Osteoblast (primary cell): ENCODE data around the gene DNMT3A. TPM values are rescaled to one million over a fixed set of nuclear protein-coding genes. Genes with fewer than 3 reads are reported as not detected.
A peak's percentile ranks its signal among the peaks of the same experiment; 100 is the strongest.

Source experiments
- DNase-seq: peaks from one replicate; pipeline ENCODE4 v3.0.0; 2011; ENCODE audit warnings: low spot score, mixed read lengths; ENCODE audit not compliant: insufficient read length; ENCODE audit errors: missing footprints
- H2AFZ ChIP-seq: 2 replicates; pipeline ENCODE4 v1.6.0; 2011; ENCODE audit warnings: mild to moderate bottlenecking, low read length
- H3K27ac ChIP-seq: 2 replicates; pipeline ENCODE4 v1.5.1; 2011; ENCODE audit warnings: mild to moderate bottlenecking, low read depth, low read length, moderate library complexity
- H3K27me3 ChIP-seq: 2 replicates; pipeline ENCODE4 v1.6.0; 2012; ENCODE audit warnings: mild to moderate bottlenecking, control low read depth, inconsistent platforms, low read length, moderate library complexity; ENCODE audit not compliant: insufficient read depth
- H3K36me3 ChIP-seq: 2 replicates; pipeline ENCODE4 v1.5.1; 2011; ENCODE audit warnings: mild to moderate bottlenecking, low read length, control low read depth, moderate library complexity; ENCODE audit not compliant: insufficient read depth
- H3K4me1 ChIP-seq: 2 replicates; pipeline ENCODE4 v1.5.1; 2011; ENCODE audit warnings: mild to moderate bottlenecking, low read length, control low read depth, moderate library complexity; ENCODE audit not compliant: insufficient read depth
- H3K4me2 ChIP-seq: 2 replicates; pipeline ENCODE4 v1.6.0; 2011; ENCODE audit warnings: mild to moderate bottlenecking, low read length; ENCODE audit not compliant: insufficient read depth
- H3K4me3 ChIP-seq: fragments of 200-600 bp; sonication (generic); 3 replicates; pipeline ENCODE4 v1.5.1; 2012; ENCODE audit warnings: mild to moderate bottlenecking, low read length, inconsistent platforms; ENCODE audit not compliant: insufficient read depth
- H3K79me2 ChIP-seq: 2 replicates; pipeline ENCODE4 v1.6.0; 2012; ENCODE audit warnings: mild to moderate bottlenecking, low read length, control low read depth, inconsistent platforms; ENCODE audit not compliant: insufficient read depth
- H3K9me3 ChIP-seq: 2 replicates; pipeline ENCODE4 v1.5.1; 2011; ENCODE audit warnings: low read depth, low read length, control low read depth
- H4K20me1 ChIP-seq: 2 replicates; pipeline ENCODE4 v1.6.0; 2012; ENCODE audit warnings: mild to moderate bottlenecking, low read length, control low read depth; ENCODE audit not compliant: insufficient read depth
- total RNA-seq: library from RNA; depleted of rRNA; stranded (reverse); fragments of >200 nt; gene quantifications from 2 replicates; pipeline ENCODE4 v1.2.3, GENCODE V29; 2012
- TF ChIP-seq, protein P1 (sequence below): IDR thresholded peaks from 2 replicates; pipeline ENCODE4 v1.5.1; 2011; ENCODE audit warnings: mild to moderate bottlenecking, low read depth, low read length, moderate library complexity; ENCODE audit errors: extremely low read depth

Gene DNMT3A
- total RNA-seq, 1 donor = 18.5 TPM

- Histone ChIP-seq H3K4me1 (peaks cover 27% of the 10 kb centered on the region), H3K27ac (no peak overlapping the region), H3K36me3 (peaks cover 22% of the 10 kb centered on the region), H3K27me3 (no peaks in the 10 kb centered on the region), H3K79me2 (no peaks in the 10 kb centered on the region), H3K9me3 (no peaks in the 10 kb centered on the region), H3K4me3 (no peak overlapping the region), H2AFZ (no peak overlapping the region), H4K20me1 (no peaks in the 10 kb centered on the region), H3K4me2 (no peak overlapping the region)
- peak; percentile 29 for DNase-seq
- TF ChIP-seq, protein P1, sequence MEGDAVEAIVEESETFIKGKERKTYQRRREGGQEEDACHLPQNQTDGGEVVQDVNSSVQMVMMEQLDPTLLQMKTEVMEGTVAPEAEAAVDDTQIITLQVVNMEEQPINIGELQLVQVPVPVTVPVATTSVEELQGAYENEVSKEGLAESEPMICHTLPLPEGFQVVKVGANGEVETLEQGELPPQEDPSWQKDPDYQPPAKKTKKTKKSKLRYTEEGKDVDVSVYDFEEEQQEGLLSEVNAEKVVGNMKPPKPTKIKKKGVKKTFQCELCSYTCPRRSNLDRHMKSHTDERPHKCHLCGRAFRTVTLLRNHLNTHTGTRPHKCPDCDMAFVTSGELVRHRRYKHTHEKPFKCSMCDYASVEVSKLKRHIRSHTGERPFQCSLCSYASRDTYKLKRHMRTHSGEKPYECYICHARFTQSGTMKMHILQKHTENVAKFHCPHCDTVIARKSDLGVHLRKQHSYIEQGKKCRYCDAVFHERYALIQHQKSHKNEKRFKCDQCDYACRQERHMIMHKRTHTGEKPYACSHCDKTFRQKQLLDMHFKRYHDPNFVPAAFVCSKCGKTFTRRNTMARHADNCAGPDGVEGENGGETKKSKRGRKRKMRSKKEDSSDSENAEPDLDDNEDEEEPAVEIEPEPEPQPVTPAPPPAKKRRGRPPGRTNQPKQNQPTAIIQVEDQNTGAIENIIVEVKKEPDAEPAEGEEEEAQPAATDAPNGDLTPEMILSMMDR = no peak
Observed at GRCh38 chr2:25232248-25232825, 109.4 kb downstream of the DNMT3A start.

DNA sequence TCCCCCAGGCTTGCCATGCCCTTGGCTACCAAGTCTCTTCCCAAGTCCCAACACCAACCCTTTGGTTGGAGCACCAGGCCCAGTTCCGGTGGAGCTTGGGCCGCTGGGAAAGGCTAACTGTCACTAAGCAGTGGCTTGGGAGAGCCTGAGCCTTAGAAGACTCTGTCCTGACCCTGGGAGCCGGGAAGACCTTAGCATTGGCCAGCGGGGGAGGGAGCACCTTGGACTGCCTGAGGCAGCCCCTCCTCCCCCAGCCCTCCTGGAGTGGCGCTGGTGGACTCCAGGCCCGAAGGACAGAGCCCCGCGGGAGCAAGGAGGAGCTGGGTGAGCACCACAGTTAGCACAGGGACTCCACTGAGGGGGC lies 110.8 kb downstream of the DNMT3A start:
- Histone ChIP-seq H2AFZ (no peak overlapping the region), H3K4me2 (no peak overlapping the region), H3K4me1 (peaks cover 27% of the 10 kb centered on the region), H3K36me3 (peaks cover 20% of the 10 kb centered on the region), H4K20me1 (no peaks in the 10 kb centered on the region), H3K4me3 (no peak overlapping the region), H3K79me2 (no peaks in the 10 kb centered on the region), H3K27me3 (no peaks in the 10 kb centered on the region), H3K9me3 (no peaks in the 10 kb centered on the region), H3K27ac (no peak overlapping the region)
- DNase-seq = no peak
- TF ChIP-seq, protein P1 = no peak

GRCh38 chr2:25230198-25230947 lies 111.4 kb downstream of the DNMT3A start:
- peak; percentile 49 for DNase-seq
- TF ChIP-seq, protein P1 = no peak
- no peak overlapping the region for H3K4me3 ChIP-seq

More at GRCh38 chr2:25230198-25230947, 111.4 kb downstream of the DNMT3A start:
- H3K9me3 ChIP-seq = no peaks in the 10 kb centered on the region
- no peaks in the 10 kb centered on the region for H3K27me3 ChIP-seq
- H2AFZ ChIP-seq = no peak overlapping the region
- no peak overlapping the region for H3K4me2 ChIP-seq
- no peak overlapping the region for H3K27ac ChIP-seq
- no peaks in the 10 kb centered on the region for H3K79me2 ChIP-seq
- no peaks in the 10 kb centered on the region for H4K20me1 ChIP-seq
- peaks cover 15% of the 10 kb centered on the region for H3K36me3 ChIP-seq
- peaks cover 27% of the 10 kb centered on the region for H3K4me1 ChIP-seq
